Uterus (tissue), 2 donors: ENCODE measurements around the gene NIT2.

Source experiments
- CTCF ChIP-seq, 4 experiments: fragments of 200-600 bp in 2 of 4; fragments of 450-650 bp in 2 of 4; sonication (generic) in 2 of 4; IDR thresholded peaks; one replicate each; pipeline ENCODE4 v1.5.1; 2016 to 2019; ENCODE audit warnings: antibody characterized with exemption in 4 of 4, mild to moderate bottlenecking in 2 of 4, moderate library complexity in 1 of 4
- POLR2A ChIP-seq, 2 donors: fragments of 450-650 bp; IDR thresholded peaks; one replicate each; pipeline ENCODE4 v1.6.1; 2016; ENCODE audit warnings: antibody characterized with exemption in 2 of 2, mild to moderate bottlenecking in 1 of 2, moderate library complexity in 1 of 2

- no peak for TF ChIP-seq CTCF (IDR thresholded peaks at IDR 0.05)
- no peak for TF ChIP-seq POLR2A (IDR thresholded peaks at IDR 0.05)
Observed at GRCh38 chr3:100361897-100362296, 27.3 kb downstream of the NIT2 start.
